ENCODE data around the gene CYP4F22.
A peak's percentile ranks its signal among the peaks of the same experiment; 100 is the strongest.
"Not testable (repeated sequence)": the region's sequence is repeated elsewhere in the genome, so short reads cannot be mapped to it uniquely, and the experiment has no call there.

CYP4F22 gene

DNA sequence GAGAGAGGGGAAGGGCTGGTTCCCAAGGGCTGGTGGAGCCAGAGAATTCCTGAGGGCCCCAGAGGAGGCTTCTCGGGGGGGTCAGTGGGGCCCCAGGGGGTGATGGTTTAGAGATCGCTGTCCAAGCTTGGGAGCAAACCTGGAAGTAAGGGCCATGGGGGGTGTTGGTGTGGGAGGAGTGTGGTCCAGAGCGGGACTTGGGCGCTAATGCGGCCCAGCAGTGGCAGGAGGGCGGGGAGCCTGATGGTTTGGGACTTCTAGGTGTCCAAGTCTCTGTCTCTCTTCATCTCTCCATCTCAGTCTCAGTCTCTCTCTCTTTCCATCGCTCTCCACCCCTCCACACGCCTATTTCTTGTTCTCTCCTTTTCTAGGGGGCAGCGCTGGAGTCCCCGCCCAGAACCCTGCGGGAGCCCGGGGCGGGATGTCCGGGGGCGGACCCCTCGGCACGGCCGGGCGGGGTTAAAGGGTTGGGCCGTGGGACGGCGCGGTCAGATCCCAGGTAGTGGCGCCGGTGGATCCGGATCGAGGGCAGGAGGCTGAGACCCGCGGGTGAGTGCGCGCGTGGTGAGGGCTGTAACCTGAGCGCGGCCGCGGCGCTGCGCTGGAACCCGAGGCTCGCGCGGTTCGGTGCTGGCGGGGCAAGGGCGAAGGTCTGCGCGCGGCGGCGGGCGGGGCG is at the start of gene CYP4F22:
Gene CYP4F22, plus strand, starts transcription at position 491 of the 676 bp plus-strand sequence. CDS start 16,812 bp downstream, outside the sequence.
- H3K4me3 Mint-ChIP-seq = peak within 1 kb of the TSS; percentile 83
- no peaks in the 10 kb centered on the region for H3K36me3 Mint-ChIP-seq
- H3K4me1 Mint-ChIP-seq = peaks cover 13% of the 10 kb centered on the region
- H3K27me3 Mint-ChIP-seq = peaks cover 6% of the 10 kb centered on the region
- peak within 1 kb of the TSS; percentile 56 for H3K27ac Mint-ChIP-seq
- H3K9me3 Mint-ChIP-seq = no peaks in the 10 kb centered on the region

DNA sequence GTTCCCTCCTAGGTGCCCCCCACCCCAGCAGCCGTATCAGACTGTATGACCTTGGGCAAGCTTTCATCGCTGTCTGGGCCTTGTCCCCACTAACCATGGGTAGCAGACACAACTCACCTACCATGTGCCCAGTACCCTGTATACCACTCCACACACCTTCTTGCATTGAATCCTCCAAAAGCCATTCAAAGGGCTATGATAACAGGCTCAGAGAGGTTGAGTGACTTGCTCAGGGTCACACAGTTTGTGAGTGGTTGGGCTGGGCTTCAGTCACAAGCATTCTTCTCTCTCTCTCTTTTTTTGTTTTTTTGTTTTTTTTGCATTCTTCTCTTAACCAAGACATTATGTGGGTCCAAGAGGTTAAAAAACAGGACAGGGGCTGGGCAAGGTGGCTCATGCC is 46.6 kb upstream of the CYP4F22 start:
- H3K36me3 Mint-ChIP-seq = peaks cover 7% of the 10 kb centered on the region
- H3K9me3 Mint-ChIP-seq = no peaks in the 10 kb centered on the region
- peak overlapping the region; percentile 83 for H3K27ac Mint-ChIP-seq
- H3K4me1 Mint-ChIP-seq = peaks cover 51% of the 10 kb centered on the region
- no peaks in the 10 kb centered on the region for H3K27me3 Mint-ChIP-seq
- peak overlapping the region; percentile 86 for H3K4me3 Mint-ChIP-seq

- Mint-ChIP-seq H3K4me1 (peaks cover 74% of the 10 kb centered on the region), H3K36me3 (peaks cover 5% of the 10 kb centered on the region), H3K4me3 (peak overlapping the region; percentile 86), H3K27ac (peak overlapping the region; percentile 97), H3K27me3 (no peaks in the 10 kb centered on the region), H3K9me3 (no peaks in the 10 kb centered on the region)
Observed at GRCh38 chr19:15463861-15464371, 44.4 kb upstream of the CYP4F22 start.

DNA sequence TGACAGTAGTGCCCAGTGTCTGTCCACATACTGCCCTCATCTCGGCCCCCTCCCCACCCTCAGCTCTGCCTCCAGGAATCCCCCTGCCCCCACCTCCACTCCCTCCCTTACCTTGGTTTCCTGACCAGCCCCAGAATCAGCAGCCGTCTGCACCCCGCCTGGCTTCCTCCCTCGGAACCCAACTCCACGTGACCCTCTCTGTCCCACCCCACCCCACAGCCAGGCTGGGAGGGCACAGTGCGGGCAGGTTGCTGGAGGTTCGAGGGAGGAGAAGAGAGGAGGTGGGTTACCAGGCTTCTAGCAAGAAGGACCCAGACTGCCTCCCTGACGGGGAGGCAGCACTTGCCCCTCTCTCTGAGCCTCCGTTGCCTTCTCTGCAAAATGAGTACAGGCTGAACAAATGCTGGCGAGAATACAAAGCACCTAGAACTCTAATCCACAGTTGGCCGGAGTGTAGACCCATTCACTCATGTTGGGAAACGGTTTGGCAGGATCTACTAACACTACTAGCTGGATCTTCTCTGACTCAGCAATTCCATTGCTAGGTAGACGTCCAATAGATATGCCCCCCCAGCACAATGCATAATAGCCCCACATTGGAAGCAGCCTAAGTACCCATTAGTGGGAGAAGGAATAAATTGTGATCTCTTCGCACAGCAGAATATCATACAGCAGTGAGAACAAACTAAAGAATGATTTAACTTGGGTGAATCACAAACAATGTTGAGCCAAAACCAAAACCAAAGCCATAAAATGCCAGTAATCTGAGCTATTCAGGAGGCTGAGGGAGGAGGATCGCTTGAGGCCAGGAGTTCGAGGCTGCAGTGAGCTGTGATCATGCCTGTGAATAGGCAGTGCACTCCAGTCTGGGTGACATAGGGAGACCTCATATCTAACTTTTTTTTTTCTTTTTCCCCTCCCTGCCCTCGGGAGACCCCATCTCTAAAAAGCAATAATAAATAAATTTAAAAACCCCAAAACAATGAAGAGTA is 43.6 kb upstream of the CYP4F22 start, which contains the start of gene RASAL3:
Gene RASAL3, minus strand, starts transcription at position 151 of the 992 bp plus-strand sequence. CDS start 186 bp downstream, outside the sequence.
- peak within 1 kb of the TSS; percentile 97 for H3K27ac Mint-ChIP-seq
- H3K4me3 Mint-ChIP-seq = peak within 1 kb of the TSS; percentile 86
- peaks cover 78% of the 10 kb centered on the region for H3K4me1 Mint-ChIP-seq
- no peaks in the 10 kb centered on the region for H3K27me3 Mint-ChIP-seq
- peaks cover 5% of the 10 kb centered on the region for H3K36me3 Mint-ChIP-seq
- no peaks in the 10 kb centered on the region for H3K9me3 Mint-ChIP-seq

- H3K4me1 Mint-ChIP-seq = peaks cover 64% of the 10 kb centered on the region
- peaks cover 2% of the 10 kb centered on the region for H3K36me3 Mint-ChIP-seq
- H3K27me3 Mint-ChIP-seq = no peaks in the 10 kb centered on the region
- H3K27ac Mint-ChIP-seq = peak overlapping the region; percentile 95
- no peaks in the 10 kb centered on the region for H3K9me3 Mint-ChIP-seq
- peak overlapping the region; percentile 91 for H3K4me3 Mint-ChIP-seq
Observed at GRCh38 chr19:15466851-15467733, 41.2 kb upstream of the CYP4F22 start.

DNA sequence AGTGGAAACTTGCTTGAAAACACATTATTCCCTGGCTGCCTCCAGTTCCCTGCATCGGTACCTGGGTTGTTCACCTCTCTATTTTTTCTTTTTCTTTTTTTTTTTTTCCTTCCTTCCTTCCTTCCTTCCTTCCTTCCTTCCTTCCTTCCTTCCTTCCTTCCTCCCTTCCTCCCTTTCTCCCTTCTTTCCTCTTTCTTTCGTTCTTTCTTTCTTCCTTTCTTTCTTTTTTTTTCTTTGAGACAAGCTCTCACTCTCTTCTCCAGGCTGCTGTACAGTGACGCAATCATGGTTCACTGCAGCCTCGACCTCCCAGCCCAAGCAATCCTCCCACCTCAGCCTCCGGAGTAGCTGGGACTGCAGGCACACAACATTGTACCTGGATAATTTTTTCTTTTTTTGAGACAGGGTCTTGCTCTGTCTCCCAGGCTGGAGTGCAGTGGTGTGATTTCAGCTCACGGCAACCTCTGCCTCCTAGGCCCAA is 40.6 kb upstream of the CYP4F22 start:
- H3K9me3 Mint-ChIP-seq = no peaks in the 10 kb centered on the region
- H3K4me3 Mint-ChIP-seq = peak overlapping the region; percentile 91
- no peaks in the 10 kb centered on the region for H3K27me3 Mint-ChIP-seq
- peaks cover 58% of the 10 kb centered on the region for H3K4me1 Mint-ChIP-seq
- H3K36me3 Mint-ChIP-seq = peaks cover 2% of the 10 kb centered on the region
- H3K27ac Mint-ChIP-seq = peak overlapping the region; percentile 80

DNA sequence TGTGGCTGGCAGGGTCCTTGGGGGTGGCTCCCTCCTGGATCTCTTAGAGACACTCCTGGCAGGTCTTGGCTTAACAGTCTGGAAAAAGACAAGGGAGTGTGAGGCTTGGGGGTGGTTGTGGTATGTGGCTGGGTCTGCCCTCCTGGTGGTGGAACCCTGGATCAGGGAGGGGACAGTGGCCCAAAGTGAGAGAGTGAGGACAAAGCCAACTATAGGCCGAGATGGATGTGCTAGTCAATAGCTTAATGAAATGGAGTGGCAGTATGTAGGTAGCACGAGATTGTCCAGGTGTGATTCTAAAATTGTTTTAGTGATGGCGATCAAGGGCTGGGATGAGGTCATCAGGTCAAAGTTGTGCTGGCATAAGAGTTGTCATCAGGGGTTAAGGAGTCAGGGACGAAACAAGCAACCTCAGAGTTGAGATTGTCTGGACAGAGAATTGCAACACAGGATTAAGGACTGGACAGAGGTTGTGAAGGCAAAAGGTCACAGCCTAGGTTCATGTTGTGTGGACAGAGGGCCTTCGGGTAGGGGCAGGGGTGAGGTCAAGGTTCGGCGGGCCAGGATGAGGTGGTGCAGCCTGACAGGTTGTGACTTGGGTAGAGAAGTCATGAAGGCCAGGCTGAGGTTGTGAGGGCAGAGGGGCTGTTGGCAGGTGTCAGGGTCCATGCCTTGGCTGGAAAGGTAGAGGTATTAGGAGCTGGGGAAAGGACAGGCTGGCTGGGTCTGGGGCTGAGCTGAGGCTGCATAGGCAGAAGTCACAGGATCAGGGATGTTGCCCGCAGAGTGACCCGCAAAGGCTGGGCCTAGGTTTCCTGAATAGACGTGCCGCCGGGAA is 39.4 kb upstream of the CYP4F22 start:
- H3K4me3 Mint-ChIP-seq = peak overlapping the region; percentile 91

DNA sequence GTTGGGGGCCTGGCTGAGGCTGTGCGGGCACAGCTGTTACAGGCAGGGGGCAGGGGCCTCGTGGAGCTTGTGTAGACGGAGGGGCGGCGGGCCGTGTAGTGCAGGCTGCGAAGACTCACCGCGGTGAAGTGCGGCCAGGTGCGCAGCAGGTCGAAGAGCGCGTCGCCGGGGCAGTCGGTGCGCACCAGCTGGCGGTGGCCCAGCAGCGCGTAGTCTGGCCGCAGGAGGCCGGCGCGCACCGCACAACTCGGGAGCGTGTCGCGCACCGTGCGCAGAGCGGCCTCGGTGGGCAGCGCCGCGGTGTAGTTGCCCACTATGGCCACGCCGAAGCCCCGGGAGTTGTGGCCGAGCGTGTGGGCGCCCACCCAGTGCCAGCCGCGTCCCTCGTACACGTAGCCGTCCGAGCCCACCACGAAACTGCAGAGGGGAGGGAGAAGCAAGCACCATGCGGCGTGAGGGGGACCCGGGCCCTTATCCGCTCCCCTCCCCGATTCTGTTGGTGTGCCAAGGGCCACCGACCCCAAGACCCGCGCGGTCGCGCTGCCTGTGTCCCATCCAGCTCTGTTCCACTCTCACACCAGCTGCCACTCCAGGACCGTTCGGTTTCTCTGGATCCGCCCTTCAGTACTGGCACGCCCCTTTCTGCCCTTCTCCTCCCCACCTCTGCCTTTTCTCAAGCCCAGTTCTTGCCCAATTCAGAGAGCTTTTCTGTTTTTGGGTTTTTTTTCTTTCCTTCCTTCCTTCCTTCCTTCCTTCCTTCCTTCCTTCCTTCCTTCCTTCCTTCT is 38.6 kb upstream of the CYP4F22 start:
- no peaks in the 10 kb centered on the region for H3K27me3 Mint-ChIP-seq
- H3K27ac Mint-ChIP-seq = peak overlapping the region; percentile 42
- H3K4me1 Mint-ChIP-seq = peaks cover 53% of the 10 kb centered on the region
- H3K9me3 Mint-ChIP-seq = no peaks in the 10 kb centered on the region
- H3K4me3 Mint-ChIP-seq = peak overlapping the region; percentile 91
- peaks cover 2% of the 10 kb centered on the region for H3K36me3 Mint-ChIP-seq

More for the DNA sequence above, 39.4 kb upstream of the CYP4F22 start:
- H3K27me3 Mint-ChIP-seq = no peaks in the 10 kb centered on the region
- no peaks in the 10 kb centered on the region for H3K9me3 Mint-ChIP-seq
- peak overlapping the region; percentile 42 for H3K27ac Mint-ChIP-seq
- H3K4me1 Mint-ChIP-seq = peaks cover 55% of the 10 kb centered on the region
- peaks cover 2% of the 10 kb centered on the region for H3K36me3 Mint-ChIP-seq

DNA sequence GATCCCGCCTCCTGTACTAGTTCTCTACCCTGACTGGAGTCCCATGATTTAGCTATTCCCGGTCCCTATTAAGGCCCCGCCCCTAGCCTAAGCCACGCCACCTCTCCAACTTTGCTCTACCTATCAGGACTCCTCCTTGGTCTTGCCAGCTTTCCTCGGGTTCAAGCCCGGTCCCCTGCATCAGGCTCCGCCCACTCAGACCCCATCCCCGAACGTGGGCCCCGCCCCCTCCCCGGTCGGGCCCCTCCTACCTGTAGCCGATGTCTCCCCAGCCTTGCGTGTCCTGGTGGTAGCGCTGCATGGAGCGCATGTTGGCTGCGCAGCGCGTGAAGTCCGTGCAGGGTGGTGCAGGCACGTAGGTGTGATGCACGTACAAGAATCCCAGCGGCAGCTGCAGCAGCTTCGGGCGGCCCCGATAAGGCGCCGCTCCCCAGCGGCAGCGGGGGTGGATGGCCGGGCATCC is 36.7 kb upstream of the CYP4F22 start:
- H3K36me3 Mint-ChIP-seq = peaks cover 2% of the 10 kb centered on the region
- H3K4me1 Mint-ChIP-seq = peaks cover 46% of the 10 kb centered on the region
- H3K27me3 Mint-ChIP-seq = no peaks in the 10 kb centered on the region
- H3K9me3 Mint-ChIP-seq = no peaks in the 10 kb centered on the region
- H3K4me3 Mint-ChIP-seq = no peak overlapping the region
- no peak overlapping the region for H3K27ac Mint-ChIP-seq

DNA sequence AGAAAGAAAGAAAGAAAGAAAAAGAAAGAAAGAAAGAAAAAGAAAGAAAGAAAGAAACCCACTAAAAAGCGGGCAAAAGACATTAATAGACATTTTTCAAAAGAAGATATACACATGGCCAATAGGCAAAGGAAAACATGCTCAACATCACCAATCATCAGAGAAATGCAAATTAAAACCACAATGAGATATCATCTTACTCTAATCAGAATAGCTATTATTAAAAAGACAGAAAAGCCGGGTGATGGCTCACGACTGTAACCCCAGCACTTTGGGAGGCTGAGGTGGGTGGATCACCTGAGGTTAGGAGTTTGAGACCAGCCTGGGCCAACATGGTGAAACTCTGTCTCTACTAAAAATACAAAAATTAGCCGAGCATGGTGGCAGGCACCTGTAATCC is 34.5 kb upstream of the CYP4F22 start:
- not testable (repeated sequence) for H3K27ac Mint-ChIP-seq, H3K4me3 Mint-ChIP-seq, H3K36me3 Mint-ChIP-seq

DNA sequence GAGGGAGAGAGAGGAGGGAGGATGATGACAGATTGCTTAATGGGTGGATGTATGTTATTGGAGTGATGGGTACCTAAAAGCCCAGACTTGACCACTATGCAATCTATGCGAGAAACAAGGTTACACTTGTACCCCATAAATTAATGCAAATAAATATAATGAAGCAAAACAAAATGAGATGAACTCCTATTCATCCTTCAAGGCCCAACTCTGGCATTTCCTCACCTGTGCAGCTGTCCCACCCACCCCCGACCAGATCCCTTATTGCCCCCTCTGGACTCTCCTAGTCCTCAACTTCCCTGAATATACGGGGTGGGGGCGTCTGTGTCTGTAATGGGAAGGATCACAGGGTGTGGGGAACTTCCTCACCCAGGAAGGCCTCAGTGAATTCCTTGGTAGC is 33.2 kb upstream of the CYP4F22 start:
- Mint-ChIP-seq H3K36me3 (no peaks in the 10 kb centered on the region), H3K27me3 (no peaks in the 10 kb centered on the region), H3K4me3 (no peak overlapping the region), H3K9me3 (no peaks in the 10 kb centered on the region), H3K27ac (no peak overlapping the region), H3K4me1 (peaks cover 31% of the 10 kb centered on the region)

More for the DNA sequence above, 34.5 kb upstream of the CYP4F22 start:
- peaks cover 33% of the 10 kb centered on the region for H3K4me1 Mint-ChIP-seq
- not testable (repeated sequence) for H3K27me3 Mint-ChIP-seq, H3K9me3 Mint-ChIP-seq

DNA sequence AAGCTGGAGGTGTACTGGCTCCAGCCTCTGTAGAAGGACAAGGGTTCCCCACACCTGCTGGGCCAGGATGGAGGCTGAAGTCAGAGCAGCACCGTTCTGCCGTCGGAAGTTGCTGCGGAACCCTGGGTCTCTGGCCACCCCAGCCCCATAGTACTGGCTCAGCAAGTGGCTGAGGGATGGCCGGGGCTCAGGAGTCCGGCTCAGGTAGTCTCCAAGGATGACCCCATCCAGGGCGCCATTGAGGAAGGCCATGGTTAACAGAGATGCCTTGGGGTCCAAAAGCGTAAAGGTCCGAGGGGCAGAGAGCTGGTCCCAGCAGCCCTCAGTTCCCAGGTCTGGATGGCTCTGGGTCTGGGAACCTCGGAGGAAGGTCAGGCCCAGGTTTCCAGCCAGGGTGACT is 32.7 kb upstream of the CYP4F22 start:
- no peaks in the 10 kb centered on the region for H3K9me3 Mint-ChIP-seq
- H3K27me3 Mint-ChIP-seq = no peaks in the 10 kb centered on the region
- no peak overlapping the region for H3K4me3 Mint-ChIP-seq
- H3K4me1 Mint-ChIP-seq = peaks cover 33% of the 10 kb centered on the region
- H3K36me3 Mint-ChIP-seq = no peaks in the 10 kb centered on the region
- no peak overlapping the region for H3K27ac Mint-ChIP-seq

- Mint-ChIP-seq H3K4me3 (no peak overlapping the region), H3K9me3 (no peaks in the 10 kb centered on the region), H3K27me3 (no peaks in the 10 kb centered on the region), H3K4me1 (peaks cover 33% of the 10 kb centered on the region), H3K27ac (no peak overlapping the region), H3K36me3 (no peaks in the 10 kb centered on the region)
Observed at GRCh38 chr19:15476325-15476724, 32.0 kb upstream of the CYP4F22 start.

Data from activated naive CD4-positive, alpha-beta T cell treated with anti-CD3 and anti-CD28 coated beads, Interleukin-2, amount 50 U/mL, for 24 hours (primary cell).